ENCODE data around the gene STUM.
"Not testable (repeated sequence)": the region's sequence is repeated elsewhere in the genome, so short reads cannot be mapped to it uniquely, and the experiment has no call there.

The STUM gene, protein sequence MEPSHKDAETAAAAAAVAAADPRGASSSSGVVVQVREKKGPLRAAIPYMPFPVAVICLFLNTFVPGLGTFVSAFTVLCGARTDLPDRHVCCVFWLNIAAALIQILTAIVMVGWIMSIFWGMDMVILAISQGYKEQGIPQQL

DNA sequence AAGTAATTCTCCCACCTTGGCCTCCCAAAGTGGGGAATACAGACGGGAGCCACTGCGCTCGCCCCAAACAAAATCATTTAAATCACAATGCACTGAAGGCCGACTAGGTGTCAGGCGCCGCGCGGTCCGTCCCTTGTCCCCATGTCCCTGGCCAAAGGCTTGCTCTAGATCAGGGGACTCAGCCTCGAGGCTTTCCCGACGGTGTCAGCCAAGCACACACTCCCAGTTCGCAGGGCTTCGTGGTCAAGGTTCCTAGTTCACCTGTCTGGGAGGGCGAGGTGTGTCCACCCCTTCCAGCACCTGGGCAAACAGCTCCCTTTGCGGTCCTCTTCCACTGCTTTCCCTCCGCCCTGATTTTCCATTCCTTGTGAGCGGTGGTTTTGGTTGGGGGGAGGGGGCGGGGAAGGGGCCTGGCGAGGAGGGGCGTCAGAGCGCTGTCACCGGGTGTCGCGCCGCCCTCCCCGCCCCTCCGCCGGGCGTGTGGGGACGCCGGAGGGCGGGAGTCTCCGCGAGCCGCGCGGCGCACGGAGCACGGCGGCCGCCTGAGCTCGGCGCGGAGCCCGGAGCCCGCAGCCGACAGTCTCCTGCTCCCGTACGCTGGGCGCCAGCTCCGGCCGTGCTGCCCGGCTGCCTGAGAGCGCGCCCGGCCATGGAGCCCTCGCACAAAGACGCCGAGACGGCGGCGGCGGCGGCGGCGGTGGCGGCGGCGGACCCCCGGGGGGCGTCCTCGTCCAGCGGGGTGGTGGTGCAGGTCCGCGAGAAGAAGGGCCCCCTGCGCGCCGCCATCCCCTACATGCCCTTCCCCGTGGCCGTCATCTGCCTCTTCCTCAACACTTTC is at the start of gene STUM:
Gene STUM, plus strand, starts transcription at position 509 of the 838 bp plus-strand sequence. Its CDS starts 141 bp downstream, at position 650.
- DNase-seq (ENCODE audit: low read depth): no peak

DNA sequence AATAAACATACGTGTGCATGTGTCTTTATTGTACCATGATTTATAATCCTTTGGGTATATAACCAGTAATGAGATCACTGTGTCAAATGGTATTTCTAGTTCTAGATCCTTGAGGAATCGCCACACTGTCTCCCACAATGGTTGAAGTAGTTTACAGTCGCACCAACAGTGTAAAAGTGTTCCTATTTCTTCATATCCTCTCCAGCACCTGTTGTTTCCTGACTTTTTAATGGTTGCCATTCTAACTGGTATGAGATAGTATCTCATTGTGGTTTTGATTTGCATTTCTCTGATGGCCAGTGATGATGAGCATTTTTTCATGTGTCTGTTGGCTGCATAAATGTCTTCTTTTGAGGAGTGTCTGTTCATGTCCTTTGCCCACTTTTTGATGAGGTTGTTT is 48.9 kb upstream of the STUM start:
- not testable (repeated sequence) for DNase-seq (ENCODE audit: low read depth)

DNA sequence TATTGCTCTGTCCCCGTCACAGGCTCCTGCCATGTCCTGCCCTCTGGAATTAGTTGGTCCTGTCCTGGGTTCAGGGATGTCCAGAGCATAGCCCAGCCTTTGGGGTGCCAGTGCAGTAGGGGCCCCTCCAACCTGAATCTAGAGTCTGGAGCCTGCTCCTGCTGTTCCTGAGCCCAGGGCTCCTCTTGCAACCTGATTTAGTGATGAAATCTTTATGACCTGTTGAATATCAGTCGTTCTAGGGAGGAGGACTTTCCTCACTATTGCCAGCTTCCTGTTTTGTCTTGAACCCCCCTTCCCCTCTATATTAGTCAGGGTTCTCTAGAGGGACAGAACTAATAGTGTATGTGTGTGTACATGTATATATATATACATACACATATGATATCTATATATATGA is 42.5 kb upstream of the STUM start:
- DNase-seq (ENCODE audit: low read depth): no peak

DNA sequence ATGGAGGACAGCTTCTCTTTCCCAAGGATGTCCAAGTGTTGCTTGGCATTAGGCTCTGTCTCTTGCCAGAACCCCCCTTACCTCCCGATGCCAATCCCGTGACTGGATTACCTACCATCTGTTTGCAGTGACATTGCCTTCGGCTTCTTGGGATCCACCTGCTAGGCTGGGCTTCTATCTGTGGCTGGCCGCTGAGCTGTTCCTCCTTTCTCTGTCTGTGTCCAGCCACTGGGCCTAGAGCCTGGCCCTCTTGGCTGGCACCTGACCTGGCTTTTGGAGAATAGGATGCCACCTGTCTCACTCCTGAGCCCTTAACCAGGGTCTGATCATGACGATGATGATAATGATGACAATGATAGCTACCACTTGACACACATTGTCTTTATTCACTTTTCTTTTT is 41.6 kb upstream of the STUM start:
- no peak for DNase-seq (ENCODE audit: low read depth)

DNA sequence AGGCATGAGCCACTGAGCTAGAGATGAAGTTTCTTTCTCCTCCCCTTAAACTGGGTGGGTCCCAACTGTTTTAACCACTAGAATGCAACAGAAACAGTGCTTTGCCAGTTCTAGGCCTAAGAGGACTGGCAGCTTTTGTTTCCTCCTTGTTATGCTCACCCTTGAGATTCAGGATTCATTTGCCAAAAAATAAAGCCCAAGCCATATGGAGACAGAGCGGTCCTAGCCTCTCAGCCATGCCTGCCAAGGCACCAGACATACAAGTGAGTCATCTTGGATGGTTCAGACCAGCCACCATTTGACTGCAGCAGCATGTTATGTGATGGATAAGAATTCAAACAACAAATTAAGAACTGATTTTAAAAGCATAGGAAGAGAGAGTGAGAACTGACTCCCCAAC is 38.1 kb upstream of the STUM start:
- DNase-seq (ENCODE audit: low read depth): no peak

DNA sequence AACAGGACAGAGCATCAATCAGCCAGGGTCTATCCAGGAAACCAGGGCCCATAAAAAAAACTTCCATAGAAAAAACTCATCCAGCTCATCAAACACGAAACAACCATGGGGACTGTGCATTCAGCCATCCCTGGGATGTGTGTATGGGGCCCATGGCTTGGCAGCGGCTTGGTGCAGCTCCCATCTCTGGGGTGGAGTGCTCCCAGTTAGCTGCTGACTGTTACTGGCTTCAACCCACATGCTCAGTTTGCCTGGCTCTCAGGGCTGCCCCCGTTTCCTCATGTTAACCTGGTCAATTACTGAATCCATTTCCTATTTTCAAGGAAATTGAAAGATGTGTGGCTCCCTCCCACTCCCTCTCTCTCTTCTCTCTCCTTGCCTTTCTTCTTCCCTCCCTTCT is 37.3 kb upstream of the STUM start:
- no peak for DNase-seq (ENCODE audit: low read depth)

DNA sequence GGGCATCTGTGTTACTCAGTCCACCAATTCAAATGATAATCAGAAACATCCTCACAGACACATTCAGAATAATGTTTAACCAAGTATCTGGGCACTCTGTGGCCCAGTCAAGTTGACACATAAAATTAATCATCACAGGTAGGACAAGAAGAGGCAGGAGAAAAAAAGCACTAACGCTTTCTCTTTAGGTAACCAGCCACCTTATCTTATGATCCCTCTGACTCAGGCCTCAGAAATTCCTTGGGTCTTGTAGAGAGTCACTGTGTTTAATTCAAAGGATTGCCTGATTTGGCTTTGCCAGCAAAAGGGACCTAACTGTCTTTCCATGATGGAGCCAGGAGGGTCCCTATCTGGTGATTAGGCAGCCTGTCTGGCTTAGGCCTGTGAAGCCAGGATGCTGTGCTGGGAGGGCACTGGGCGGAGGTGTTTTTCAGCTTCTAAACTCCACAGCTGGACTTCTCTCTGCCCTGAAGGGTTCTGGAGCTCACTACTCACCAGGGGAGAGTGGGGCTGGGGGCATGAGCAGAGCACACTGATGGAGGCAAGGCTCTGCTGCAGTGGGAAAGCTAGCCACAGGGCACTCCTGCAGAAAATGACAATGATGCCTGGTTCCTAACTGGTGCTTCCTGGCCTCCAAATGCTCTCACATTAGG is 36.4 kb upstream of the STUM start:
- DNase-seq (ENCODE audit: low read depth): no peak

DNA sequence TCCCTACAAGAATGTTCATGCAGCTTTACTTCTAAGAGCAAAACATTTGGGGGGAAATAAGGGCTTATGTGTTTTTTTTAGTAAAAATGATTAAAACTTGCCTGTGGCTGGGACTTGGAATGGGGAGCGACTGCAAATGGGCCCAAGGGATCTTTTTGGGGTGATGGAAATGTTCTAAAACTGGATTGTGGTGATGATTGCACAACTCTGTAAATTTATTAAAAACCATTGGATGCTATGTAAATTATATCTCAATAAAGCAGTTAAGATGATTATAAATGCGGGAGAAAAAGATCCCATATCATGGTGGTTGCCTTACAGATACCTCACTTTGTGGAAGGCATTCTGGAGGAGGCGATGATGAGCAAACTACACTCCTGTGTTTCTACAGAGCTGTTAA is 30.2 kb upstream of the STUM start:
- no peak for DNase-seq (ENCODE audit: low read depth)

DNA sequence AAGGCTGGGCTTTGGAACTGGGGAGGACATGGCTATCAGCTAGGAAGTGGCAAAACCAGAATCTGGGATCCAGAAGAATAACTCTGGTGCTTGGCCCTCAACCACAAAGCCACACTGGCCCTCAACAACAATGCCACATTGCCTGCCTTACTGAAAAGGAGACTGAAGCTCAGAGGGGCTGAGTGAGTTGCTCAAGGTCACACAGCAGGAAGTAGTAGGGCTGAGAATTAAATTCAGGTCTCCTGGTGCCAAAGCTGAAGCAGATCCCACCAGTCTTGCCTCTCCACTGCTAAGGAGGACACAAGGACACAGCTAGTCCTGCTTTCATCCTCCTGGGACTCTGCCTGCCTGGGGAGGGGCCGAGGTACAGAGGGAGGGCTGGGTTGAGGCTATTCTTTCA is 29.4 kb upstream of the STUM start:
- no peak for DNase-seq (ENCODE audit: low read depth)

DNA sequence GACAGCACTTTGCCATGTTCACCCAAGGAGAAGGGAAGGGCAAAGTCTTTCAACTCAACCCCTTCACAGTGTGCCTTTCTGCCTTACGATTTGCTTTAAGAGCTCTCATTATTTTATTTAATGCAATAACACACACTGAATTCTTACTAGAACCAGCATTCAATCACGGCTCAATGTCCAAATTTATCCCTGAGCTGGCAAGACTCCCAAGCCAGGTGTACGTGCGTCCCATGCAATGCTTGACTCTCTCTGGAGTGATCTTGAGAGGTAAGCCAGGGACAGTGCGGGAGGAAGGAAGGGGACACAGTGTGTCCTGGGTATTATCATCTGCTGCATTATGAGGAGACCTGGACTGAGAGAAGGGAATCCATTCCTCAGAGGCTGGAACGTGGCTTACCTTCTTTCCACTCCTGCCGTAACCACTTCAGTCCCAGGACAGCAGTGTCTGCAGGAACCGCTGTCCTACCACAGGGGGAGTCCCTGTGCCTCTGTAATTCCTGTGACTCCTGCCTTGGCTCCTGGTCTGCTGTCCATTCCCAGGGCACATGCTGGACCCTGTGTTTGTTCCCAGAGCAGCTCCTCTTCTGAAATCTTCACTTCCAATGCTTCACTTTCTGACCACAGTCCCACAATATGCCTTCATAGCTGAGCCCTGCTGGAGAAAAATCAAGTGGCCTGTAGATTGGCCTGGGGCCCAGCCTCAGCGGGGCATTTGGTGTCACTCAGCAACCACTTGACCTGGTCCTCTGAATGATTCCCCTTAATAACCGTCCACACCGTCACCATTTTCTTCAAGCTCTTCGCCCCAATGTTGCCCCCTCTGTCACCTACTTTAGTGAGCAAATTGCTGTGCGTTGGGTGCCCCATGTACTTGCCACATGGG is 28.6 kb upstream of the STUM start:
- DNase-seq (ENCODE audit: low read depth): no peak

DNA sequence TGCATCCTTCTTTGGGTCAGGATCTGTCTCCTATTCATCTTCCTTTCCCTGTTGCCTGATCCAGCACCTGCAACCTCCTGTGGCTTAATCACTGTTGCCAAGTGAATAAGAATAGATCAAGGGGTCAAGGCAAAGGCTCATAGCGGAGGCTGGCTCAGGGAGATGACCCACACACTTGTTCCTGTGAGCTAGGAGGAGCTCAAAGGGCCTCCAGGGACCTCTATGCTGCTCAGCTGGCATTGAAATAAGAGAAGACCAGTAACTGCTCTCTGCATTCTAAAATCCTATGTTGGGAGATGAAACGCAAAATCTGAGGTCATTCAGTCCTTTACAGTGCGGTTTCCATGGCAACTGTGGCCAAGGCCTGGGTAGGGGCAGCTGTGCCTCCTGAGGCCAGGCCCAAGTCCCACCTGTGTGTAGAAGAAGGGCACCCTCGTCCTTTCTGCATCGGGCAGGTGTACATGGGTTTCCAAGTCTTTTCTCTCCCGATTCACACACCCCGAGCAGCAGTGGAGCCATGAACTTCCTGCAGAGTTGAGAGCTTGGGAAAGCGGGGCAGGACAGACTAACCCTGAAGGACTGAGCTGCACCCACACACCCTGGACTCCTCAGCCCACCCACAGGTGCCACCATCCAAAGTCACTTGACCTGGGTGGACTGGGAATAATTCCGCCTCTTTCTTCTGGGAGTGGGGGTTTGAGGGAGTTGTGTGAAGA is 27.8 kb upstream of the STUM start:
- no peak for DNase-seq (ENCODE audit: low read depth)

DNA sequence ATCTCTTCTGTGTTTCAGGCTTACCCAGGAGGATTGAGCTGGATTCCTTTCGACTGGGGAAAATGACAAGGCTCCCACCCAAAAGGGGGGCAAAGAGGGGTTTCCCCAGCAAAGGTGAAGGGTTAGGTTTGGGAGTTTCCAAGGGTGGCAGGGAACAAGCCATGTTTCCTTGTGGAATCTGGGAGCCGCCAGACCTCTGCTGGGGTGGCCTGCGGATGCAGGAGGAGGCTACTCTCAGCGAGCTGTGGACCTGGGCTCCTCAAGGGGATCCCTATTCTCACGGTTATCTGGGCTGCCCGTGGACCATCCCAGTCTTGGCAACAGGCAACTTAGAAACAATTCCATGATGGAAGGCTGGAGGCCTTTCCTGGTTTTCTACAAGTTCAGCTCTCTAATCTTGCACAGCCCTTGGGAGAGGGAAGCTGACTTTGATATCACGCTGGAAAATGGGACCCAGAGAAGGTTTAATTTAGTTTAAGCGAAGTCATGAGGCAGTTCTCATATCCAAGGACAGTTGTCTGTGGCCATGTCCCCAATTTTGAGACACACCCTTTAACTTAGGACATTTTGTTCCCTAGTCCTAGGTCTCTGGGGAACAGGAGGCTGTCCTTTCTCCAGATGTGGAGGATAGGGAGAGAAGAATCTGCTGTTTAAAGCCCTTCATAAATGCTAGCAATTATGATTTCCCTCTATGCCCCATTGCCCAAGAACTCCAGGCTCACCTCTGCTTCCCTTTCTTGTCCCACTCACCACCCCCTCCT is 24.7 kb upstream of the STUM start:
- no peak for DNase-seq (ENCODE audit: low read depth)

DNA sequence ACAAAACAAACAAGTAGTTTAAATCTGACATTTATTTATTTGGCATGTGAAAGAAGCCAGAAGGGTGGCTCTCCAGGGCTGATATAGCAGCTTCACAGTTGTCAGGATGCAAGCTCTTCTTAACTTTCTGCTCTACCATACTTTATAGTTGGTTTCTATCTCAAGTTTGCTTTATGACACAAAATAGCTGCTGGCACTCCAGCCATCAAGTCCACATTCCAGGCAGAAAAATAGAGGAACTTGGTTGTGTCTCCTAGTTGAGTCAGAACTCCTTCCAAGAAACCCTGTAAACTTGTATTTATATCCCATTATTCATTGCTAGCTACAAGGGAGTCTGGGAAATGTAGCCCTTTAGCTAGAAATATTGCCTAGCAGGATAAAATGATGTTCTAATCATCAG is 24.0 kb upstream of the STUM start:
- DNase-seq (ENCODE audit: low read depth): no peak

DNA sequence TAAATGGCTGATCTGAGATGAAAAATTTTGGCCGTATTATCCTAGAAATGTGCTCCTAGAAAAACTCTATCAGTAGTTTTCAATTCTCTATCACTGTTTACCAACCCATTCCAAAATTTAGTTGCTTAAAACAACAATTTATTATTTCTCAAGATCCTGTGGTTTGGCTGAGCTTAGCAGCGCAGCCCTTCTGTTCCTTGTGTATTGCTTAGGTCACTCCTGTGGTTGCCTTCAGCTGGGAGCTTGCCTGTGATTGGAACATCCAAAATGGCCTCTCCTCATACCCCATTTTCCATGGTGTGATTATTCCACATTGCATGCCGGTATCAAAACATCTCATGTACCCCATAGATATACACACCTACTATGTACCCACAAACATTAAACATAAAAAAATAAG is 22.8 kb upstream of the STUM start:
- DNase-seq (ENCODE audit: low read depth): no peak

DNA sequence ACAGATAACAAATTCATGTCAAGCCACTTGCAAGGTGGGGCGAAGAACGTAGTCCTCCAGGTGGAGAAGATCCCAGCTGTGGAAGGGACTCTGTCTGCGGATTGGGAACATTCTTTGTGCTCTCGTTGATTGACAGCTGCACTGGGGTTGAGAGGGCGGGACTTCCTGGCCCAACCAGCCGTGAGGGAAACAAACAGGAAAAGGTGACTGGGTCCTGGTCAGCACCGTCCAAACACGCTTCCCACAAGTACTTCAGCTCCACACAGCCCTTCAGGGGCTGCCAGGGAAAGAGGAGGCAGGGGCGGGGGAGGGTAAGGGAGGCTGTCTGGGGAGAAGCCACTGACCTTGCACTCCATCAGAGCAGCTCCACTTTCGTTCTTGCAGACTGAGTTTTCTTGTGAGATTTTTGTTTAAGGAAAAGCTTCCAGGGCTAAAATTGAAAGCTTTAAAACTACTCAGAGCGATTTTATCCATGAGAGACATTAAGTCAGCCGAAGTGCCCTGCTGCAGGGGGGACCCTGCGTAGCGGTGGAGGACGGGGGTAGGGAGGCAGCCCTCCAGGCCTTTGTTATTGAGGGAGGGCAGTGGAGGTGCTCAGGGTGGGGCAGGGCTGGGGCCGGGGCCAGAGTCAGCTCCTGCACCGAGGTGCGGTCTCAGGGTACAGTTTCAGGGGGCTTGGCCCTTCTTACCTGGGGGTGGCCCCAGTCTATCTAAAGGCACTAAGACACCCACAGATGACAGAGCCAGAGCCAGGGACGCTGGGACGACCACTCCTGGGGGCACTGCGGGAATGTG is 21.6 kb upstream of the STUM start:
- DNase-seq (ENCODE audit: low read depth): no peak

DNA sequence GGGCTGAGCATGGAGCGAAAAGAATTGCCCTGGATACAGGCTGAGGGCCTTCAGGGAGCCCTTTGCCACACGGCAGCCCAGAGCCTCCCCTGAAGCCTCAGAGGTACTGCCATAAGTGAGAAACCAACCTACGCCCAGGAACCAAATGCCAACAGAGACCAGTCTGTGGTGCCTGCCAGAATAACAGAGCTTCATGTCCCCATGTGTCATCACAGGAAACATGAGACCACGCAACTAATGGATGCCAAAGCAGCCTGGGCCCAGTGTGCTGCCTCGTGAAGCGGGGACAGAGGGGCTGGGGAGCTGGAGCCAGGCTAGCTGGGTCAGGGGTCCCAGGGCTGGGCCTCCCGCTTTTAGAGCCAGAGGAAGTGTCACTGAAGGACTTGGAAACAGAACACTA is 18.7 kb upstream of the STUM start:
- DNase-seq (ENCODE audit: low read depth): no peak

DNA sequence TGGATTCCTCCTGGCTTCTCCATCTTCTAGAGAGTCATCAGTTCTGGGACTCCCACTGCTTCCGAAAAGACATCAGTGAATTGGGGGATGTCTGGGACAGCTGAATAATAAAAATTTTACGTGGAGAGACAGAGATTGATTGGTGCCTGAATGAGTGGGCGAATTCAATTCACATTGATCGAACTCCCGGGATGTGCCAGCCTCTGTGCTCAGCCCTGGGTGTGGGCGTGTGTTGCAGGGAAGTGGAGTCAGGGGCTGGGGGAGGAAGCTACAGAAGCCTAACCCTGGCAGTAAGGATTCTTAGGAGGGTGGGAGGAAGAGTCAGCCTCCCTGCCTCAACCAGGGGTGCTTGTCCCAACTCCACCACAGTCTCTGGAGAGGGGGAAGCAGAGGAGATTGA is 18.0 kb upstream of the STUM start:
- DNase-seq (ENCODE audit: low read depth): no peak

DNA sequence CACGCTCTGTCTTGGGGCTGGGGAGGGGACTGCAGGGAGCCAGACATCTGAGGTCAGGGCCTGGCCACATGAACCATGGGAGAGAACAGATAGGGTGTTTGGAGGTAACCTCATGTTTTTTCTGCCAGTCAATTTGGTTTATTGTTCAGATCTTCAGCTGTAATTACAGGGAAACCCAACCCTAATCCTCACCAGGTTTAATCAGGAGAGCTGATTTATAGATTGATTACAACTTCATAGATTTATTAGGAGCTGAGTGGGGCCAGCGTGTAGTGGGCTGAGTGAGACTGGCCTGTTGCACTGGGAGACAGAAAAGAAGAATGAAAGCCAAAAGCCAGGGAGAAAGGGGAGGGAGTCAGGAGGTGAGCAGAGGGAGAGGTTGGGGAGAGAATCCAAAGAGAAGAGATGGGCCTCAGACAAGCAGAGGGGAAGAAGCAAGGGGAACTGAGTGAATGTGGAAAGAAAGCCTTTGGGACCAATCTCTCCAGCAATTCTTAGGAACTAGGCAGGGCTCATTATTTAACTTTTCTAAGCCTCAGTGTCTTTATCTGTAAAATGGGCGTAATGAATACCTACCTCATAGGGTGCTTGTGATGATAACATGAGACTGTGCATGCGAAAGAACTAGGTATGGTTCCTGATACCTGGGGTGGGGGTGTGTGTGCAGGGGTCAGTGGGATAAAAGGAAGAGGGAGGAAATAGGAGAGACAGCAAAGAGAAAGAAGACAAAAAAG is 17.0 kb upstream of the STUM start:
- no peak for DNase-seq (ENCODE audit: low read depth)

DNA sequence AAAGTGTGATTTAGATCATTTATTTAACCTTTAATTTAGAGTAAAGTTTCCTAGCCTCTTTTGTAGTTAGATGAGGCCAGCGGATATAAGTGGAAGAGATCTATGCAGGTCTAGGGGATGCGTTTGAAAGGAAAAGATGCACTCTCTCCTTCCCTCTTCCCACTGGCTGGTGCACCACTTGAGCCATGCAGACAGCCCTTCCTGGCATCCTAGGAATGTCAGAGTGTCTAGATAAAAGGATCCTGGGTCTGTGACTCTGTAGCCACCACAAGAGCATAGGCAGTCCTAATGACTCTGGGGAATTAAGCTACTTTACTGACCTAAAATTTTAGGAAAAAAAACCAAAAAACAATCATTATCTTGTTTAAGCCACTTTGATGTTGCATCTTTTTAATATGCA is 16.0 kb upstream of the STUM start:
- no peak for DNase-seq (ENCODE audit: low read depth)

DNA sequence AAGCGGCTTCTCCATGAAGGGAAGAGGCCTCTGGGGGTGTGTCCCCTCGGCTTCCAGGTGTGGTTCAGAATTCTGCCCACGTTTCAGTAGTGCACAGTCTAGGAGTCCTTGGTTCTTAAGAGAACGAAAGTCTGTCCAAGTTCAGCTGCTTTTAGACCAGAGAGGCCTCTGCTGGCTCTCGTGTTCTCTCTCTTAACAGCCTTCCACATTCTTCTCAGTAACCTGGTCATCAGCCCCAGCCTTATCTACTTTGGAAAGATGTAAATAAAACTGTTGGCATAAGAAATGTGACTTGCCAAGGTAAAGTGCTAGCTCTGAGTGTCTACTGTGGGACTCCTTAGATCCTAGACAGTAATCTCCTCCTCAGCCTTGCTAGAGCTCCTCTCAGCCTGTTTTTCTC is 15.3 kb upstream of the STUM start:
- no peak for DNase-seq (ENCODE audit: low read depth)

All from HS-27A (cell line).